GM21515 (cell line): ENCODE data around the gene WWOX.

Source experiments
- ATAC-seq: cut with Tn5 transposase; IDR thresholded peaks from one replicate; pipeline ENCODE4 v1.9.1; 2021; ENCODE audit not compliant: unreplicated experiment

Gene WWOX

GRCh38 chr16:78487471-78487870 lies 388.0 kb downstream of the WWOX start:
- ATAC-seq, result no peak

GRCh38 chr16:78489072-78489471 lies 389.6 kb downstream of the WWOX start:
- ATAC-seq, result no peak

- no peak for ATAC-seq
These were observed 390.2 kb downstream of the WWOX start for GRCh38 chr16:78489631-78490030.

GRCh38 chr16:78490431-78490830 lies 391.0 kb downstream of the WWOX start:
- no peak for ATAC-seq

GRCh38 chr16:78490847-78491246 lies 391.4 kb downstream of the WWOX start:
- no peak for ATAC-seq

DNA sequence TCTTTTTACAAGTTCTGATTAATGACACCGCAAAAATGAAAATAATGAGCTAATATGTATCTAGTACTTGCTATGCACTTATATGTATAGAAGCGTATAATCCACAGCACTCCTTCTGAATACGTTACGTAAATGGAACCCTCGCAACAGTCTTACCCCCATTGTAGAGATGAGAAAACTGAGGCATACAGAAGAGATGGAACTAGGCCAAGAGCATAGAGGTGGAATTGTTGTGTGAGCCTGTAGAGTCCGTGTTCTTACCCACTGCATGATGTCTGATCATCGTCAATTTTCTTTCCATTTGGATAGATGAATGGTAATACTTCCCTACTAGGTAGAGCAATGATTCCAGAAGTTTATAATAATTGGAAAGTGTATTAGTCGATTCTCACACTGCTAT lies 394.1 kb downstream of the WWOX start:
- ATAC-seq, result no peak

GRCh38 chr16:78494105-78494504 lies 394.7 kb downstream of the WWOX start:
- ATAC-seq, result no peak

- ATAC-seq, result no peak
These were observed 395.2 kb downstream of the WWOX start for GRCh38 chr16:78494674-78495073.

DNA sequence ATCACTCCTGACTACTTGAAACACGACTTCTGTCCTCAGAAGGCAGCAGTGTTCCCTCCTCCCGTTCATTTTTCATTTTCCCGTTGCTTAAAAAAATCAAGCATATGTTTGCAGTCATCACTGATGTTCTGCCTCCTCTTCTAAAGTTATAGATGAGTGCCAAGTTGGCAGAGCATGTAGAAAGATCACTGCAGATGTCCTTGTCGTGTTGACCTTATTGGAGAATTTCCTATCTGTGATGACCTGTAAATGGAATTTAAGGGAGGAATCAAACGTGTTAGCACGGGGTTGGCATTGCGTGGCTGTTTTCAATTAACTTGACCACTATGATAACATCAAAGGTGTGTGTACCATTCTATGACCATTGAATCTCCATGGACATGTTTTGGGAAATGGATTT lies 396.7 kb downstream of the WWOX start:
- ATAC-seq, result no peak

- ATAC-seq, result no peak
These were observed 399.9 kb downstream of the WWOX start for GRCh38 chr16:78499399-78499798.

GRCh38 chr16:78500659-78501270 lies 401.3 kb downstream of the WWOX start:
- ATAC-seq, result no peak

DNA sequence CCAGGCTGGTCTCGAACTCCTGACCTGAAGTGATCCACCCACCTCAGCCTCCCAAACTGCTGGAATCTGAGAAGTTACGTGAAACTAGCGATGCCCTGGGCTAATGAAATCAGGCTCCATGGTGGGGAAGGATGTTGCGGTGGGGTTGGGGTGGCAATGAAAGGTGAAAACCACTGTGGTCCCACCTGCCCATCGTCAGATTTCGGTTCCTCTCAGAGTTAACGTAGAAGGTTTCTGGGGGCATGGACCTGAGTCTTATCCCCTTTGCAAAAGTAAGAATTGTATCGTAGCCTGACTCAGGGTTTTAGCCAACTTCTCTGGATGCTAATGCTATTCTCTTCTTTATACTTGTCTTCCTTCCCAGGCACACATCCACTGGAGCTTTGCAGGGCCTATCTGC lies 402.3 kb downstream of the WWOX start:
- no peak for ATAC-seq

DNA sequence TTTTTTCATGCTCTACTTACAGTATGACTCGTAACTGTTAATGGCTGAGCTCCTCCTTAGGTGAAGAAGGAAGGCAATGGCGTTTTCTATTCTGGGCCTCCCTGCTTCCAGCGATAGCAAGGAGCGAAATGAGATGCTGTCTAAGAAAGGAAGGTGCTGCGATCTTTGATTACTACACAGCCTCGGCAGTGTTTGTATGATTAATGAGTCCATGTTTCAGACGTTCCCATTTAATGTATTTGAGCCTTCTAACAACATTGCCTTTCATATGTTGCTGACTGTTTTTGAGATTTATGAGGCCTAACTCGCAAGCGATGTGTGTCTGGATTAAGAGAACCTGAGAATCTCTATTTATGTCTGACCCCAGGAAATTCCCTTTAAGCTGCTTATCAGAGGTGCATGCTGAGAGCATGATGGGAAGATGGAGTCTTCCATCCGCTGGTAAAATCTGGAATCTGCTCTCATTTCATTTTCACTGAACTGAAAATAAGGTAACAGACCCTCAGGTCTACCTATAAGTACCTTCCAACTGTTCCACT lies 403.4 kb downstream of the WWOX start:
- ATAC-seq, result no peak

GRCh38 chr16:78503602-78504001 lies 404.1 kb downstream of the WWOX start:
- ATAC-seq, result no peak

GRCh38 chr16:78504401-78504851 lies 405.0 kb downstream of the WWOX start:
- no peak for ATAC-seq

DNA sequence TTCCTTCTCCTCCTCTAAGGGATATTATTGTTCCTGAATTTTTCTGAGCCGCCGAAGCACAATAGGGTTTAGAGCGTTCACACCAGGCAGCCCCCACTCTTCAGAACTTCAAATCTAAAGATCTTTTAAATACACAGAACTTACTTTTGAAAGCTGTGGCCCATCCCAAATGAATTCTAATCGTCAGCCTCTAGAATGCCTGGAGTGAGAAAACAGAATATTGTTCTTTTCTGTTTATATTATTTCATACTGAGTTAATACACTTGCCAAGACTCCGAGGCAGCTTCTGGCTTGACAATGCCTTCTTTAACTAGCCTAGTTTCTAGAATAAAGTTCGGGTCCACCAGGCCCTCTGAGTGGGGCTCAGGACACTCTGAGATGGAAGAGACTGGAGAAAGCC lies 405.6 kb downstream of the WWOX start:
- no peak for ATAC-seq

GRCh38 chr16:78505544-78506366 lies 406.3 kb downstream of the WWOX start:
- ATAC-seq, result no peak

- no peak for ATAC-seq
These were observed 407.1 kb downstream of the WWOX start for GRCh38 chr16:78506367-78507193.

DNA sequence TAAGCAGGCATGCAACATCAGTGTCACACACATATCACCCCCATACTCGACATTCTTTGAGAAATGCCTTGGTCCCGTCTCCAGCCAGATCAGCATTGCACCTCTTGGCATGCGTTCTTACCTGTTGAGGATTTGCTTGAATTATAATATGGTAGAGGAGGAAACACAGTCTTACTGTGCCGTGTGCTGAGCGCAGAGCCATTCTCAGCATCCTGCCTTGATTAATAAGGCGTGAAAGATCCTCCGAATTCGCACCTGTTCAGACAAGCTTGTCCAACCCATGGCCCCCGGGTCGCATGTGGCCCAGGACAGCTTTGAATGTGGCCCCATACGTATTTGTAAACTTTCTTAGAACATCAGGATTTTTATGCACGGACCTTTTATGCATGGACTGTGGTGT lies 408.1 kb downstream of the WWOX start:
- ATAC-seq, result no peak

DNA sequence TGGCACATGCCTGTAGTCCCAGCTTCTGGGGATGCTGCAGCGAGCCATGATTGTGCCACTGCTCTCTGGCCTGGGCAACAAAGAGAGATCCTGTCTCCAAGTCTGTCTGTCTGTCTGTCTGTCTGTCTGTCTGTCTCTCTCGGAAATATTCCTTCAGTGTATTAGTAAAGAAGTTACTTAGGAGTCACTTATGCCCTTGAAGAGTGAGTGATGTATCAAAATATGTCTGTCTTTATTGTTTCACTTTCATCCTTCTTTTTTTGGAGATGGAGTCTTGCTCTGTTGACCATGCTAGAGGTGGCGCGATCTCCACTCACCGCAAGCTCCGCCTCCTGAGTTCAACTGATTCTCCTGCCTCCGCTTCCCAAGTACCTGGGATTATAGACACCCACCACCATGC lies 410.5 kb downstream of the WWOX start:
- no peak for ATAC-seq

- no peak for ATAC-seq
These were observed 411.0 kb downstream of the WWOX start for GRCh38 chr16:78510496-78510895.
